C4-2B (cell line): ENCODE data around the gene COX5B.

ENCODE experiments used
- H3K27ac ChIP-seq: fragments of 450-650 bp; 2 replicates; pipeline ENCODE4 v1.5.1; 2017
- ZFX ChIP-seq: fragments of 450-650 bp; IDR thresholded peaks from 2 replicates; pipeline ENCODE4 v1.6.1; 2017
- TF ChIP-seq, protein P1 (sequence below): fragments of 450-650 bp; conservative IDR thresholded peaks from 2 replicates; pipeline ENCODE4 v1.5.1; 2017; ENCODE audit warnings: mild to moderate bottlenecking

Gene COX5B

DNA sequence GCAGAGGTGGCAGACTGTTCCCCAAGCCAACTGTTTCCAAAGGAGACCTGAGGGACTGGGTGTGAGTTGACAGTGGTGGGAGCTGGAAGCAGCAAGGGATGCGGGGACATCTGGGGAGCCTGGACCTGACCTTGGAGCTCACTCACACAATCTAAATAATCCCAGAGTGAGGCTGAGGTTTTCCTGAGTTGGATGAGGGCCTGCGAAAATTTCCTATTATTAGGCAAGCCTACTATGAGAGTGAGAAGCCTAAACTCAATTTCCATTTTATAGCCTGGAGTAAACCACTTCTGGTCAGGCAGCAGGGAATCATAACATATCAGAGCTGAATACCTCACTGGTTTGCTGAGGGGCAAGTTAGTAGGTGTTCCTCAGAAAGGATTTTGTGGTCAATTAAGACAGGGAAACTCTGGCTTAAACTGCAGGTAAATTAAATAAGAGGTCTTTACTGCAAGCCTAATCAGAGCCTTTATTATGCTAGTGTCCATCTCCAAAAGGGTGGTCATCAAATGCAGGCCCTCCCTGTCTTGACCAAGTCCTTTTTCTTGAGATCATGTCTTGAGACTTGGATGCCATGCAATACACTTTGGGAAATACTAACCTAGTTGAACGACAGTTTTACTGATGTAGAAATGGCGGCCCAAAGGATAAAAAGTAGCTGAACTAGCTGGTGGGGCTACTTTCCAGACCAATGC, 1.7 kb upstream of the COX5B start:
- TF ChIP-seq ZFX: no peak
- TF ChIP-seq, protein P1, sequence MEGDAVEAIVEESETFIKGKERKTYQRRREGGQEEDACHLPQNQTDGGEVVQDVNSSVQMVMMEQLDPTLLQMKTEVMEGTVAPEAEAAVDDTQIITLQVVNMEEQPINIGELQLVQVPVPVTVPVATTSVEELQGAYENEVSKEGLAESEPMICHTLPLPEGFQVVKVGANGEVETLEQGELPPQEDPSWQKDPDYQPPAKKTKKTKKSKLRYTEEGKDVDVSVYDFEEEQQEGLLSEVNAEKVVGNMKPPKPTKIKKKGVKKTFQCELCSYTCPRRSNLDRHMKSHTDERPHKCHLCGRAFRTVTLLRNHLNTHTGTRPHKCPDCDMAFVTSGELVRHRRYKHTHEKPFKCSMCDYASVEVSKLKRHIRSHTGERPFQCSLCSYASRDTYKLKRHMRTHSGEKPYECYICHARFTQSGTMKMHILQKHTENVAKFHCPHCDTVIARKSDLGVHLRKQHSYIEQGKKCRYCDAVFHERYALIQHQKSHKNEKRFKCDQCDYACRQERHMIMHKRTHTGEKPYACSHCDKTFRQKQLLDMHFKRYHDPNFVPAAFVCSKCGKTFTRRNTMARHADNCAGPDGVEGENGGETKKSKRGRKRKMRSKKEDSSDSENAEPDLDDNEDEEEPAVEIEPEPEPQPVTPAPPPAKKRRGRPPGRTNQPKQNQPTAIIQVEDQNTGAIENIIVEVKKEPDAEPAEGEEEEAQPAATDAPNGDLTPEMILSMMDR: no peak
- H3K27ac ChIP-seq: no peak overlapping the region

DNA sequence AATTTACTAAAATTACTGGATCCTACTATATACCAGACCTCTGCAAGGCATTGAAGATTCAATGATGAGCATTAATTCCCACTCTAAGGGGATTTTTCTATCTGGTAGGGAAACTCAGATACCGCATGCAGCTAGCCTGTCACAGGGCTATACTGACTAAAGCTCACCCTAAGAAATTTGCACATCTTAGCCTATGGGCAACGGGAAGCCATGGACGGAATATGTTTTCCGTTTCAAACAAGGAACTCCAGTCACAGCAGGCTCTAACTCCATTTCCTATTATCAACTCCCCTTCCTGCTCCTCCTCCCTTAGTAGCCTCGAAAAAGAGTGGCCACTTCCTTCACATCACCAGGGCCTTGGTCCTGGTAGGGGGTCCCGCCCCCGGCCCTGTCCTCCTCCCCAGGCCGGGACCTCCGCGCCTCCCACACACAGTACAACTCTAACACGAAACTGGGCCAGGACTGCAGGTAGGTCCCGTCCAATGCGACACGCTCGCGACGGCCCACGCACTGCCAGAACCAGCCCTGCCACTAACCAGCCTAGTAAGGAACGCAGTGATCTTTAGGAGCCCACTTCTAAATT, 659 bp upstream of the COX5B start:
- TF ChIP-seq, protein P1: no peak
- TF ChIP-seq ZFX: no peak
- peak overlapping the region; percentile 95 for H3K27ac ChIP-seq

DNA sequence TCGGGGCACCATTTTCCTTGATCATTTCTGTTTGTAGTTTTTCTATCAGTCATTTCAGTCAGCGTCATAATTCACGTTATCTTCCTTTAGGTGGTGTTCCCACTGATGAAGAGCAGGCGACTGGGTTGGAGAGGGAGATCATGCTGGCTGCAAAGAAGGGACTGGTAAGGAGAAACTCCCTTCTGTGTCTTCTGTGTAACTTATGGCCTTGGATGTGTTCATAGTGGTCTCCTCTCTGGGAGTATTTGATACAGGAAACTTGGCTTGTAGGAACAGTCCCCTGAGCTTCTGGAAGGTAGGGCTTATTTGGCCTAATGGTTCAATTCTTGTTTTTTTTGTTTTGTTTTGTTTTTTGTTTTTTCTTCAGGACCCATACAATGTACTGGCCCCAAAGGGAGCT, 1.1 kb downstream of the COX5B start:
- H3K27ac ChIP-seq: peak overlapping the region; percentile 95
- TF ChIP-seq ZFX: no peak
- TF ChIP-seq, protein P1: no peak

DNA sequence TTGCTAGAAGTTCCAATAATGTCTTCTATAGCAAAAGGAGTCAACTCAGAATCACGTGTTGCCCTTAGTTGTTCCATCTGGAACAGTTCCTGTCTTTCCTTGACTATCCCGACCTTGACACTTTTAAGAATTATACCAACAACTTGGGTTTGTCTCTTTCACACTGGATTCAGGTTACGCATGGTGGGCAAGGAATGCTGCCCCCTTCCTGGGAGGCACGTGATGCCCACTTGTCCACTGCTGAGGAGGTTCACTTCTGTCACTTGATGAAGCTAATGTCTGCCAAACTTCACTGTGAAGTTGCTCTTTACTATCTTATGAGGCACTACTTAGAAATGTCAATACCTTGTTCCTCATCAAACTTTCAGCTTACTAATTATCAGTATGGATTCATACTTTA, 5.3 kb downstream of the COX5B start:
- TF ChIP-seq, protein P1: no peak
- TF ChIP-seq ZFX: no peak
- H3K27ac ChIP-seq: no peak overlapping the region

DNA sequence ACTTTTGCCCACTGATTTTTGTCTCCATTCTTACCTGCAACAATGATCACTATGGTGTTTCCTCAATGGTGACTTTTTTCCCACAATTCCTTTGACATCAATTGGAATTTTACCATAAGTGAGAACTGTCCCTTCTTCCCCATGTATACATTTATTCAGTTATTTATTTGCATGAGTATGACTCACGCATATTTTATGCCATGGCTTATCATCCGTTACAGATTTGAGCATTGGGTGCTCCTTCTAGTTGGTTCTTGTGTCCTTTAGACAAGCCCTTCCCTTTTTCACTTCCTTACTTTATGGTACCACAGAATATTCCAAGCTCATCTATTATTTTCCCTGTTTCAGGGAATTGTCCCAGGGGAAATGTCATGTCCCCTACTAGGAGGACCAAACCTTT, 7.6 kb downstream of the COX5B start:
- no peak overlapping the region for H3K27ac ChIP-seq

DNA sequence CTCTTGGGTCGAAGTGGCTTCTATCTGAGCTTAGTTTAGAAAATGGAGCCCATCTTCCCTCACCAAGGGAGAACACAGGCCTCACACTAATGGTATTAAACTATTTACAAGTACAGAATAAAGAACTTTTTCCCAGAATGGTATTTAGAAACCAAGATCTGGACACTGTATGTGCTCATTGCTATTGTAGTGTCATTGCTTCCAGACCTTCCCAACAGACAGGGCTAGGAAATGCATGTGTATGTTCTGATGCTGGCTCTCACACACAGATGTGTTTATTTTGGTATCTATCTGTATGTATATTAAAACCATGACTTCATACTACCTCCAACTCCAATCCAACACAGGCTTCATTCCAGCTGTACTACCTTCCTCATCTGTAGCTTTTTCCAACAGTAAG, 8.0 kb downstream of the COX5B start:
- no peak overlapping the region for H3K27ac ChIP-seq
- TF ChIP-seq ZFX: no peak
- TF ChIP-seq, protein P1: no peak

More for the DNA sequence above, 7.6 kb downstream of the COX5B start:
- TF ChIP-seq, protein P1: no peak
- TF ChIP-seq ZFX: no peak

DNA sequence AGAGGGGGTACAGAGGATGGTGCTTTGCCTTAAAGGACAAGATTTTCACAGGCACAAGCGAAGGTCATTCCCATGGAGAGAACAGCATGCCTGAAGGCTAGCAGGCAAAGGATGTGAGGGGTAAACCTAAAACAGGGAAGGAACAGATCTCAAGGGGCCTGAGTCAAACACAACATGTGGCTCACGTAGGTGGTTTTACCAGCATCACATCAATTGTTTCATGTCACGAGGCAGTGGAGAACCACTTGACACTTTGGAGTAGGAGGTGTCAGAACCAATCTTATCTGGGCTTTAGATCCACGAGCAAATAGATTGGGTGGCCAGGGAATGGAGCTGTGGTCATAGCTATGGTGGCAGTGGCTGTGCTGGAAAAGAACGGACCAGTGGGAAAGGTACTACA, 8.4 kb downstream of the COX5B start:
- no peak overlapping the region for H3K27ac ChIP-seq
- TF ChIP-seq, protein P1: no peak
- TF ChIP-seq ZFX: no peak
